ENCODE data around the gene SFXN5.

- no peak for TF ChIP-seq CTCF (IDR thresholded peaks at IDR 0.05; ENCODE audit: low read length)
- no peak for TF ChIP-seq EZH2 (IDR thresholded peaks at IDR 0.05; ENCODE audit: borderline replicate concordance, low read length)
Observed at GRCh38 chr2:73037947-73038585, 33.4 kb downstream of the SFXN5 start.
